B cell (primary cell): ENCODE measurements around the gene EPAS1.

Source experiments
- EZH2 ChIP-seq: IDR thresholded peaks from 2 replicates; pipeline ENCODE4 v1.6.1; 2012; ENCODE audit warnings: borderline replicate concordance, low read depth, mild to moderate bottlenecking, moderate library complexity, low read length; ENCODE audit not compliant: insufficient read depth, poor library complexity, severe bottlenecking
- TF ChIP-seq, protein P1 (sequence below): fragments of 200-600 bp; IDR thresholded peaks from one replicate; pipeline ENCODE4 v1.8.0; 2022; ENCODE audit warnings: antibody characterized with exemption, mild to moderate bottlenecking

DNA sequence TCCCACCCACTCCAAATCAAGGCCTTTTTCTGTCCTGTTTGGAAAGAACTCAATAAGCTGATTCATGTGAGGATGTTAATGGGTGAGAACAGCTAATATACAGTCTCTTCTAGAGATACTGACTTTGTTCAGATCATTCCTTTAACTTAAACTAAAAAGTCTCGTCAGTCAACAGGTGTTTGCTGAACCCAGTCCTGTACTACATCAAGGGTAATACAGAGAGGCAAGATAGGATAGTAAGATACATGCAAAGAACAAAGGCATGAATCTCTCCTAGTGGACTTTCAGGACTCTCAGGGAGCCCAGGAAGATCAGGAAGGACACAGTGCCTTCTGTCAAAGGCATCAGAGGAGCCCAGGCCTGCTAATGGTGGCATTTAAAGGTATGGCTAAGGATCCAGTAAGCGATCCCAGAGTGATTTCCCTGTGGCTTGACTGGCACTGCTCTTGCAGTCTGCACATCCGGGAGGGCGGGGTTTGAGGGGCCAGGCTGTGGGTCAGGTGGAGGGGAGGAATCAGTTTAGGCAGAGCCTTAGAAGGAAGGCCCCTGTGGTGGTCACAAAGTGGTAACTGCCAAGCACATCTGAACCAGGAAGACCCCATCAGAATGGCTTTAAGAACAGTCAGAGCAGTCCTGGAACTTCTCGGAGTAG, 54.0 kb downstream of the EPAS1 start:
- TF ChIP-seq EZH2, result no peak
- TF ChIP-seq, protein P1, sequence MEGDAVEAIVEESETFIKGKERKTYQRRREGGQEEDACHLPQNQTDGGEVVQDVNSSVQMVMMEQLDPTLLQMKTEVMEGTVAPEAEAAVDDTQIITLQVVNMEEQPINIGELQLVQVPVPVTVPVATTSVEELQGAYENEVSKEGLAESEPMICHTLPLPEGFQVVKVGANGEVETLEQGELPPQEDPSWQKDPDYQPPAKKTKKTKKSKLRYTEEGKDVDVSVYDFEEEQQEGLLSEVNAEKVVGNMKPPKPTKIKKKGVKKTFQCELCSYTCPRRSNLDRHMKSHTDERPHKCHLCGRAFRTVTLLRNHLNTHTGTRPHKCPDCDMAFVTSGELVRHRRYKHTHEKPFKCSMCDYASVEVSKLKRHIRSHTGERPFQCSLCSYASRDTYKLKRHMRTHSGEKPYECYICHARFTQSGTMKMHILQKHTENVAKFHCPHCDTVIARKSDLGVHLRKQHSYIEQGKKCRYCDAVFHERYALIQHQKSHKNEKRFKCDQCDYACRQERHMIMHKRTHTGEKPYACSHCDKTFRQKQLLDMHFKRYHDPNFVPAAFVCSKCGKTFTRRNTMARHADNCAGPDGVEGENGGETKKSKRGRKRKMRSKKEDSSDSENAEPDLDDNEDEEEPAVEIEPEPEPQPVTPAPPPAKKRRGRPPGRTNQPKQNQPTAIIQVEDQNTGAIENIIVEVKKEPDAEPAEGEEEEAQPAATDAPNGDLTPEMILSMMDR, result no peak
